GM23338 (cell line): ENCODE measurements around the gene BAMBI.

Source experiments
- EZH2phosphoT487 ChIP-seq: fragments of 200-600 bp; sonication (generic); IDR thresholded peaks from one replicate; pipeline ENCODE4 v1.8.1; 2018; ENCODE audit warnings: antibody characterized with exemption; ENCODE audit not compliant: unreplicated experiment
- POLR2AphosphoS5 ChIP-seq: IDR thresholded peaks from 2 replicates; pipeline ENCODE4 v1.6.1; 2016; ENCODE audit warnings: antibody characterized with exemption, low read depth
- ZNF331 ChIP-seq: fragments of 250-450 bp; sonication (Bioruptor Pico); IDR thresholded peaks from 2 replicates; pipeline ENCODE4 v1.5.0; 2020; ENCODE audit warnings: low read depth, mild to moderate bottlenecking, moderate library complexity

- TF ChIP-seq POLR2AphosphoS5, result no peak
- no peak for TF ChIP-seq EZH2phosphoT487
- no peak for TF ChIP-seq ZNF331 (CRISPR knock-in tag)
These were observed 8.4 kb downstream of the BAMBI start for GRCh38 chr10:28685717-28686116.
